Measurements from ENCODE around the gene KRT79. TPM values are rescaled to one million over a fixed set of nuclear protein-coding genes. Genes with fewer than 3 reads are reported as not detected.
"Not testable (repeated sequence)": the region's sequence is repeated elsewhere in the genome, so short reads cannot be mapped to it uniquely, and the experiment has no call there.

The KRT79 gene
- total and polyA plus RNA-seq, 8 donors, result 0.32 to 0.58 TPM; not detected in 6

GRCh38 chr12:52798003-52798670 is 36.0 kb downstream of the KRT79 start:
- Histone ChIP-seq H3K4me3 (no peak overlapping the region), H3K36me3 (no peaks in the 10 kb centered on the region), H3K9me3 (no peaks in the 10 kb centered on the region), H3K4me1 (peaks cover 5 to 9% of the 10 kb centered on the region in 2 donors), H3K27ac (no peak overlapping the region), H3K27me3 (peaks cover 0 to 33% of the 10 kb centered on the region in 2 donors)
- intact Hi-C loops (cut with DNase I), result no loop called here
- ATAC-seq (no peak), DNase-seq (no peak)
- no peak for TF ChIP-seq CTCF (IDR thresholded peaks at IDR 0.05)

GRCh38 chr12:52797529-52797894 is 36.6 kb downstream of the KRT79 start:
- peaks cover 5 to 9% of the 10 kb centered on the region in 2 donors for H3K4me1 ChIP-seq
- intact Hi-C loops (cut with DNase I), result no loop called here
- DNase-seq (no peak), ATAC-seq (no peak)
- no peak overlapping the region for H3K27ac ChIP-seq
- no peaks in the 10 kb centered on the region for H3K36me3 ChIP-seq
- no peaks in the 10 kb centered on the region for H3K9me3 ChIP-seq
- peaks cover 0 to 39% of the 10 kb centered on the region in 2 donors for H3K27me3 ChIP-seq
- no peak overlapping the region for H3K4me3 ChIP-seq
- TF ChIP-seq CTCF (IDR thresholded peaks at IDR 0.05), result no peak

GRCh38 chr12:52796839-52797528 is 37.1 kb downstream of the KRT79 start:
- ATAC-seq (no peak), DNase-seq (no peak)
- intact Hi-C loops (cut with DNase I), result no loop called here
- Histone ChIP-seq H3K27me3 (peaks cover 0 to 44% of the 10 kb centered on the region in 2 donors), H3K4me1 (peaks cover 5 to 9% of the 10 kb centered on the region in 2 donors), H3K27ac (no peak overlapping the region), H3K36me3 (no peaks in the 10 kb centered on the region), H3K9me3 (no peaks in the 10 kb centered on the region), H3K4me3 (no peak overlapping the region)
- TF ChIP-seq CTCF (IDR thresholded peaks at IDR 0.05), result no peak

GRCh38 chr12:52796429-52796794 is 37.7 kb downstream of the KRT79 start:
- intact Hi-C loops (cut with DNase I), result no loop called here
- ATAC-seq (no peak), DNase-seq (no peak)
- Histone ChIP-seq H3K27me3 (peaks cover 0 to 49% of the 10 kb centered on the region in 2 donors), H3K9me3 (no peaks in the 10 kb centered on the region), H3K27ac (no peak overlapping the region), H3K36me3 (no peaks in the 10 kb centered on the region), H3K4me3 (no peak overlapping the region), H3K4me1 (peaks cover 5 to 9% of the 10 kb centered on the region in 2 donors)
- no peak for TF ChIP-seq CTCF (IDR thresholded peaks at IDR 0.05)

- Histone ChIP-seq H3K27me3 (peaks cover 0 to 54% of the 10 kb centered on the region in 2 donors), H3K27ac (no peak within 1 kb of the TSS), H3K36me3 (no peaks in the 10 kb centered on the region), H3K4me1 (peaks cover 0 to 9% of the 10 kb centered on the region in 2 donors), H3K4me3 (no peak within 1 kb of the TSS), H3K9me3 (no peaks in the 10 kb centered on the region)
- intact Hi-C loops (cut with DNase I), result no loop called here
- no peak for TF ChIP-seq CTCF (IDR thresholded peaks at IDR 0.05)
- no peak for DNase-seq
- ATAC-seq, result no peak
These were observed 38.2 kb downstream of the KRT79 start, which contains the start of gene KRT3 for GRCh38 chr12:52795694-52796428. Gene KRT3 (minus strand): TSS chr12:52796117. CDS start chr12:52796042, 75 bp downstream.

GRCh38 chr12:52795332-52795674 is 38.8 kb downstream of the KRT79 start:
- peaks cover 0 to 60% of the 10 kb centered on the region in 2 donors for H3K27me3 ChIP-seq
- H3K4me1 ChIP-seq; H3K9me3 ChIP-seq; H3K36me3 ChIP-seq; DNase-seq; intact Hi-C loops (cut with DNase I); ATAC-seq; H3K4me3 ChIP-seq; H3K27ac ChIP-seq: not testable (repeated sequence)
